Right lobe of liver (tissue), 6 donors: ENCODE results near the gene DNAAF9. TPM values are rescaled to one million over a fixed set of nuclear protein-coding genes. Genes with fewer than 3 reads are reported as not detected.

ENCODE experiments used
- ATAC-seq, 4 donors: fragments of 200-7000 bp; cut with Tn5 transposase; one replicate each; pipeline ENCODE4 v1.9.1; 2020; ENCODE audit warnings: mild to moderate bottlenecking in 4 of 4, moderate library complexity in 4 of 4
- DNase-seq, 3 donors: peaks; one replicate each; pipeline ENCODE4 v3.0.0-alpha.2; 2020
- H3K27ac ChIP-seq, 3 donors: fragments of 200-600 bp; one replicate each; pipeline ENCODE4 v1.8.0; 2022
- H3K27me3 ChIP-seq, 2 donors: fragments of 200-600 bp; one replicate each; pipeline ENCODE4 v1.8.0; 2022
- H3K36me3 ChIP-seq, 4 donors: fragments of 200-600 bp; sonication (generic) in 1 of 4; one replicate each; pipeline versions ENCODE4 v1.5.1 to v1.8.0; 2017 to 2022; ENCODE audit warnings: control low read depth in 1 of 4
- H3K4me1 ChIP-seq, 4 donors: fragments of 200-600 bp; sonication (generic) in 1 of 4; one replicate each; pipeline versions ENCODE4 v1.5.1 to v1.8.0; 2017 to 2022; ENCODE audit warnings: control low read depth in 1 of 4
- H3K4me3 ChIP-seq, 3 donors: fragments of 200-600 bp; one replicate each; pipeline ENCODE4 v1.8.0; 2022
- H3K9me3 ChIP-seq, 4 donors: fragments of 200-600 bp; sonication (generic) in 1 of 4; one replicate each; pipeline versions ENCODE4 v1.5.1 to v1.8.0; 2017 to 2022; ENCODE audit warnings: control low read depth in 1 of 4
- CTCF ChIP-seq, 4 donors: fragments of 200-600 bp in 3 of 4; fragments of 450-650 bp in 1 of 4; IDR thresholded peaks; one replicate each; pipeline versions ENCODE4 v1.5.1 to v1.8.0; 2016 to 2022; ENCODE audit warnings: antibody characterized with exemption in 4 of 4, mild to moderate bottlenecking in 2 of 4
- POLR2A ChIP-seq: fragments of 450-650 bp; IDR thresholded peaks from one replicate; pipeline ENCODE4 v1.6.1; 2017; ENCODE audit warnings: antibody characterized with exemption, mild to moderate bottlenecking
- WGBS: methylation state at CpG from one replicate; pipeline ENCODE4 v1.1.6; 2018; ENCODE audit warnings: low coverage, low lambda C conversion rate; ENCODE audit not compliant: insufficient coverage; ENCODE audit errors: missing lambda C conversion rate; 5-methylcytosine and 5-hydroxymethylcytosine counted together
- intact Hi-C, 2 donors: fragments of 100-400 bp; cut with DNase I; formaldehyde crosslinking; loops; one replicate each; pipeline versions ENCODE4 v1.11.2 to v1.14.1; 2022
- long read RNA-seq: library from polyadenylated mRNA; unstranded; transcript quantifications from one replicate; pipeline ENCODE4 v2.0.0, GENCODE V29; 2019
- total RNA-seq, 6 experiments: library from RNA; depleted of rRNA in 2 of 6; stranded (reverse); fragments of >200 nt in 2 of 6; fragmentation: NEBNext Ultra II Directional in 3 of 6; extraction: Animal tissue kit (Norgen Biotek cat#: 25700) in 3 of 6; gene quantifications; one replicate each; pipeline versions ENCODE4 v1.1.0 to v1.2.4, GENCODE V29; 2016 to 2023
- donor health status: DM: no; HTN: yes; CAD: no.
- donor health status: DM: no; HTN: no; CAD: no.
- donor health status: DM: no; HTN: no; CAD: no.
- donor health status: DM: no; HTN: yes; CAD: no.
- donor health status: DM: no; HTN: yes; CAD: no.

The DNAAF9 gene
- total RNA-seq, result 1 to 10 TPM; 2.5 to 4.9 (median 4.2) TPM
- long read RNA-seq, partial matches to known transcripts, result 1 of 1 reads
- long read RNA-seq, other reads (novel, unspliced or antisense), result 0 of 1 reads

GRCh38 chr20:3407040-3407770, at the start of gene DNAAF9:
DNAAF9 (minus strand) TSS chr20:3407669; CDS start chr20:3407557, 112 bp downstream.
- intact Hi-C loops, result no loop called here
- TF ChIP-seq CTCF (IDR thresholded peaks at IDR 0.05) (peak in 1 of 4 donors; percentile 56), POLR2A (no peak)
- Histone ChIP-seq H3K4me3 (peak within 1 kb of the TSS; percentile 72 to 77 (median 75)), H3K36me3 (no peaks in the 10 kb centered on the region), H3K4me1 (peaks cover 0 to 17% (median 2%) of the 10 kb centered on the region in 4 donors), H3K9me3 (no peaks in the 10 kb centered on the region), H3K27ac (peak within 1 kb of the TSS; percentile 58 to 73 (median 62)), H3K27me3 (no peaks in the 10 kb centered on the region)
- ATAC-seq (peak; percentile 41 to 61 (median 52)), DNase-seq (peak in 2 of 3 donors; percentile 54 to 55)
- 12% methylated on average over 5 of the region's 71 CpGs for WGBS

GRCh38 chr20:3456648-3457047, 49.2 kb upstream of the DNAAF9 start:
- intact Hi-C loops, result no loop called here
- 66% methylated on average over 3 of the region's 4 CpGs for WGBS
- H3K4me1 ChIP-seq, result peaks cover 0 to 3% (median 0%) of the 10 kb centered on the region in 4 donors
- DNase-seq, result no peak
- H3K4me3 ChIP-seq, result no peak overlapping the region
- H3K9me3 ChIP-seq, result no peaks in the 10 kb centered on the region
- H3K36me3 ChIP-seq, result no peaks in the 10 kb centered on the region
- no peak overlapping the region for H3K27ac ChIP-seq
- no peak for ATAC-seq
- H3K27me3 ChIP-seq, result no peaks in the 10 kb centered on the region
- TF ChIP-seq CTCF (IDR thresholded peaks at IDR 0.05), result no peak
- TF ChIP-seq POLR2A, result no peak

- no peak for TF ChIP-seq POLR2A
- no peak for TF ChIP-seq CTCF (IDR thresholded peaks at IDR 0.05)
- H3K27me3 ChIP-seq, result no peaks in the 10 kb centered on the region
- no peak overlapping the region for H3K4me3 ChIP-seq
- no peak for DNase-seq
- intact Hi-C loops, result no loop called here
- no peak for ATAC-seq
- no peaks in the 10 kb centered on the region for H3K9me3 ChIP-seq
- WGBS, result 68% methylated on average over 5 of the region's 5 CpGs
- peaks cover 0 to 2% (median 0%) of the 10 kb centered on the region in 4 donors for H3K4me1 ChIP-seq
- no peak overlapping the region for H3K27ac ChIP-seq
- H3K36me3 ChIP-seq, result no peaks in the 10 kb centered on the region
Measured at GRCh38 chr20:3454831-3455230, 47.4 kb upstream of the DNAAF9 start.

DNA sequence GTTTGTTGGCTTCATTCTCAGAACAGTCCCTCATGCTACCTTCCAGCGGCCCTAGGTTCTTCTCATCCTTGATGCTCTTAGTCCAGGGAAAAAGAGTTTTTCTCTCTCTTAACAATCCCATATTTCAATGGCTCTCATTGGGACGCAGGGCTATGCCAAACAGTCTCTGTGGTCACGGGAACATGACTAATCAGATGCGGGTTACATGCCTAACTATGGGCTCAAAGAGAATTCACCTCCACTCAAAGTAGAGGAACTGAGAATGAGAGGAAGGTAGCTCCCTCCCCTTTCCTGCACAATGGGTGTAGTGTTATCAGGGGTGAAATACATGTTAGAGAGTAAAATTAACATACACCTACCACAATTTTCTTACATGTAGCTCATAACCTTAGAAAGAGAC, 45.2 kb upstream of the DNAAF9 start:
- H3K9me3 ChIP-seq, result no peaks in the 10 kb centered on the region
- H3K4me1 ChIP-seq, result no peaks in the 10 kb centered on the region
- no peaks in the 10 kb centered on the region for H3K36me3 ChIP-seq
- DNase-seq, result no peak
- no peak overlapping the region for H3K4me3 ChIP-seq
- ATAC-seq, result no peak
- no peaks in the 10 kb centered on the region for H3K27me3 ChIP-seq
- intact Hi-C loops, result no loop called here
- WGBS, result 57% methylated on average over 3 of the region's 4 CpGs
- H3K27ac ChIP-seq, result no peak overlapping the region
- TF ChIP-seq POLR2A, result no peak
- no peak for TF ChIP-seq CTCF (IDR thresholded peaks at IDR 0.05)
